ENCODE data around the gene SPPL2B.
"Not testable (repeated sequence)": the region's sequence is repeated elsewhere in the genome, so short reads cannot be mapped to it uniquely, and the experiment has no call there.

Gene SPPL2B

GRCh38 chr19:2338751-2339643 is 10.5 kb downstream of the SPPL2B start:
- no peak for DNase-seq

- DNase-seq: no peak
These were observed 11.3 kb downstream of the SPPL2B start for GRCh38 chr19:2339644-2340310.

- no peak for DNase-seq
These were observed 12.2 kb downstream of the SPPL2B start for GRCh38 chr19:2340496-2341243.

GRCh38 chr19:2341244-2341751 is 12.8 kb downstream of the SPPL2B start:
- no peak for DNase-seq

GRCh38 chr19:2341982-2342381 is 13.5 kb downstream of the SPPL2B start:
- no peak for DNase-seq

GRCh38 chr19:2342656-2343288 is 14.3 kb downstream of the SPPL2B start:
- DNase-seq: no peak

GRCh38 chr19:2343289-2343982 is 15.0 kb downstream of the SPPL2B start:
- no peak for DNase-seq

- no peak for DNase-seq
These were observed 15.9 kb downstream of the SPPL2B start for GRCh38 chr19:2344381-2344870.

- no peak for DNase-seq
These were observed 16.6 kb downstream of the SPPL2B start for GRCh38 chr19:2345076-2345475.

- DNase-seq: no peak
These were observed 17.5 kb downstream of the SPPL2B start for GRCh38 chr19:2345794-2346663.

GRCh38 chr19:2349818-2350217 is 21.3 kb downstream of the SPPL2B start:
- DNase-seq: not testable (repeated sequence)

- no peak for DNase-seq
These were observed 22.2 kb downstream of the SPPL2B start for GRCh38 chr19:2350656-2351055.

- DNase-seq: no peak
These were observed 23.1 kb downstream of the SPPL2B start for GRCh38 chr19:2351591-2351990.

- DNase-seq: no peak
These were observed 23.6 kb downstream of the SPPL2B start for GRCh38 chr19:2352121-2352520.

- DNase-seq: no peak
These were observed 24.8 kb downstream of the SPPL2B start for GRCh38 chr19:2353159-2353886.

- DNase-seq: no peak
These were observed 25.6 kb downstream of the SPPL2B start for GRCh38 chr19:2353887-2354592.

GRCh38 chr19:2354670-2355069 is 26.2 kb downstream of the SPPL2B start:
- no peak for DNase-seq

GRCh38 chr19:2355168-2356035 is 26.9 kb downstream of the SPPL2B start:
- DNase-seq: no peak
